Stimulated activated naive CD8-positive, alpha-beta T cell treated with anti-CD3 and anti-CD28 coated beads, Interleukin-15, Interleukin-2, amounts not matched to agents 100 ng/mL and 50 ng/mL, for 24 hours (primary cell): ENCODE data around the gene PRDX5.
A peak's percentile ranks its signal among the peaks of the same experiment; 100 is the strongest.

Source experiments
- H3K27ac Mint-ChIP-seq: one replicate; pipeline ENCODE4 v1.8.0; 2021; ENCODE audit warnings: mild to moderate bottlenecking, mixed read lengths
- H3K27me3 Mint-ChIP-seq: one replicate; pipeline ENCODE4 v1.8.0; 2021; ENCODE audit warnings: mixed read lengths
- H3K36me3 Mint-ChIP-seq: one replicate; pipeline ENCODE4 v1.8.0; 2021; ENCODE audit warnings: low read depth, mixed read lengths
- H3K4me1 Mint-ChIP-seq: one replicate; pipeline ENCODE4 v1.8.0; 2021; ENCODE audit warnings: low read depth, mixed read lengths
- H3K4me3 Mint-ChIP-seq: one replicate; pipeline ENCODE4 v1.8.0; 2021; ENCODE audit warnings: mild to moderate bottlenecking, mixed read lengths
- H3K9me3 Mint-ChIP-seq: one replicate; pipeline ENCODE4 v1.8.0; 2021; ENCODE audit warnings: mixed read lengths

Gene PRDX5

DNA sequence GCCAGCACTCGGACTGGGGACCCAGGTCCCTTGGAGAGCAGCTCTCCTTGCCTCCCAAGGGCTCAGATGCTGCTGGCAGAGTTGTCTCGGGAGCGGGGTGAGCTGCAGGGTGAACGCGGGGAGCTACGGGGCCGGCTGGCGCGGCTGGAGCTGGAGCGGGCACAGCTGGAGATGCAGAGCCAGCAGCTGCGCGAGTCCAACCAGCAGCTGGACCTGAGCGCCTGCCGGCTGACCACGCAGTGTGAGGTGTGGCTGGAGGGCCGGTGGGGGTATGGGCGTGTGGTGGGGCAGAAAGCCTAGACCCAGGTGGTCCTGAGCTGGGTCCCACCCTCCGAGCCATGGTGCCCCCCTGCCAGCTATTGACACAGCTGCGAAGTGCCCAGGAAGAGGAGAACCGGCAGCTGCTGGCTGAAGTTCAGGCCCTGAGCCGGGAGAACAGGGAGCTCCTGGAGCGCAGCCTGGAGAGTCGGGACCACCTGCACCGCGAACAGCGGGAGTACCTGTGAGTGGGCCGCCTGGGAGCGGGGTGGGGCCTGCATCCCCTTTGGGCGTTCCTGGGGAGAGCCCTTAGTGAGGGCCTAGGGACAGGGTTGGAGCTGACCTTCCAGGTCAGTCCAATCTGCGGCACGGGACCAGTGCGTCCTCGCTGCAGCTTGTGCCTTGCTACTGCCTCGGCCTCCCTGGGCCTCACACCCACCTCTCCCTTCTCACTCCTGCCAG, 35.2 kb downstream of the PRDX5 start:
- Mint-ChIP-seq H3K27ac (no peak overlapping the region), H3K36me3 (peaks cover 5% of the 10 kb centered on the region), H3K27me3 (no peaks in the 10 kb centered on the region)

DNA sequence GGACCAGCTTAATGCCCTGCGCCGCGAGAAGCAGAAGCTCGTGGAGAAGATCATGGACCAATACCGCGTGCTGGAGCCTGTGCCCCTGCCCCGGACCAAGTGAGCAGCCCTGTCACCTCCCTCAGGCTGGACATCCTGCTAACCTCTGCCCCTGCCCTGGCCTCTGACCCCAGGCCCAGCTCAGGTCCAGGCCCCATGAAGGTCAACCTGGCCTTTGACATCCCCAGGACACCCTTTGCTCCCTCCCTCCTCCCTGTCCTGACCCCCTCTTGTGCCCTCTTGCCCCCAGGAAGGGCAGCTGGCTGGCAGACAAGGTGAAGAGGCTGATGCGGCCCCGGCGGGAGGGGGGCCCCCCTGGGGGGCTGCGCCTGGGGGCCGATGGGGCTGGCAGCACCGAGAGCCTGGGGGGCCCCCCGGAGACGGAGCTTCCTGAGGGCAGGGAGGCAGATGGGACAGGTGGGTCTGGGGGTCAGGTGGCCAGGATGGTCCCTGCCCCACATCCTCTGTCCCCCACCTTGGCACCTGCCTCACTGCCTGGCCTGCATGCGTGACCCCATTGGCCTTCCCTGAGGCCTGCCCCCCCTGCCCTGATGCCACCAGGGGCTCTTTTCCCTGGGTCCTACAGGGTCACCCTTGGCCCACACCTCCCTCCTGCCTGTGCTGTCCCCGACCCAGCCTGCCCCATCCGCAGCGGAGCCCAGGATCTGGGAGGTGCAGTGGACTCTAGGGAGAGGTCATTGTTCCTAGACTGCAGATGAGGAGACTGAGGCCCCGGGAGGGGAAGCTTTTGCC, 36.0 kb downstream of the PRDX5 start:
- peaks cover 5% of the 10 kb centered on the region for H3K36me3 Mint-ChIP-seq
- no peak overlapping the region for H3K4me3 Mint-ChIP-seq
- H3K27me3 Mint-ChIP-seq, result no peaks in the 10 kb centered on the region
- H3K27ac Mint-ChIP-seq, result no peak overlapping the region
- H3K9me3 Mint-ChIP-seq, result no peaks in the 10 kb centered on the region
- peaks cover 23% of the 10 kb centered on the region for H3K4me1 Mint-ChIP-seq

More for the DNA sequence above, 35.2 kb downstream of the PRDX5 start:
- Mint-ChIP-seq H3K4me3 (no peak overlapping the region), H3K4me1 (peaks cover 20% of the 10 kb centered on the region), H3K9me3 (no peaks in the 10 kb centered on the region)

DNA sequence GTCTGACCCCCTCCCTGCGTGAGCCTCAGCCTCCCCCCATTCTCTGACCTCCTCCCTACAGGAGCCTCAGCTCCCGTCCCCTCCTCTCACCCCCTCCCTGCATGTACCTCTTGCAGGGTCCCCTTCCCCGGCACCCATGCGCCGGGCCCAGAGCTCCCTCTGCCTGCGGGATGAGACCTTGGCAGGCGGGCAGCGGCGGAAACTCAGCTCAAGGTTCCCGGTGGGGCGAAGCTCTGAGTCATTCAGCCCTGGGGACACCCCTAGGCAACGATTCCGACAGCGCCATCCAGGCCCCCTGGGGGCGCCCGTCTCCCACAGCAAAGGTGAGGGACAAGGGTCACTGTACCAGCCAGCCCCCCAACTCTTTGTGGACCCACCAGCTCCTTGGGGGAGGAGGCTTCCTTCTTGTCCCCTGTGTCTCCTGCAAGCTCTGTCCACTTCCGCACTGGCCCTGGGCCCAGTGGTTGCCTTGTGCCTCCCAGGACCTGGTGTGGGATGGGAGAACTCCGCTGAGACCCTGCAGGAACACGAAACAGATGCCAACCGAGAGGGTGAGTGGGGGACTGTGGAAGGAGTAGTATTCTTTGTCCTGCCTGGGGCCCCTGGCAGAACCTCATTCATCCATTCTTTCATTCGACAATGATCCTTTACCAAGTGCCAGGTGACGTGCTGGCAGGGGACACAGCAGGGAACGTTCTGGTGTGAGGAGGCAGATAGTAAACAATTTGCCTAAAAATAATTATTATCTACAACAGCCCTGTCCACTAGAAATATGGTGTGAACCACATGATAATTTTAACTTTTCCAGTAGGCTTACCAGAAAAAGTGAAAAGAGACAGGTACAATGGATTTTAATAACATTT, 37.4 kb downstream of the PRDX5 start:
- Mint-ChIP-seq H3K27ac (no peak overlapping the region), H3K9me3 (no peaks in the 10 kb centered on the region), H3K27me3 (no peaks in the 10 kb centered on the region), H3K36me3 (peaks cover 5% of the 10 kb centered on the region), H3K4me1 (peaks cover 32% of the 10 kb centered on the region), H3K4me3 (no peak overlapping the region)

DNA sequence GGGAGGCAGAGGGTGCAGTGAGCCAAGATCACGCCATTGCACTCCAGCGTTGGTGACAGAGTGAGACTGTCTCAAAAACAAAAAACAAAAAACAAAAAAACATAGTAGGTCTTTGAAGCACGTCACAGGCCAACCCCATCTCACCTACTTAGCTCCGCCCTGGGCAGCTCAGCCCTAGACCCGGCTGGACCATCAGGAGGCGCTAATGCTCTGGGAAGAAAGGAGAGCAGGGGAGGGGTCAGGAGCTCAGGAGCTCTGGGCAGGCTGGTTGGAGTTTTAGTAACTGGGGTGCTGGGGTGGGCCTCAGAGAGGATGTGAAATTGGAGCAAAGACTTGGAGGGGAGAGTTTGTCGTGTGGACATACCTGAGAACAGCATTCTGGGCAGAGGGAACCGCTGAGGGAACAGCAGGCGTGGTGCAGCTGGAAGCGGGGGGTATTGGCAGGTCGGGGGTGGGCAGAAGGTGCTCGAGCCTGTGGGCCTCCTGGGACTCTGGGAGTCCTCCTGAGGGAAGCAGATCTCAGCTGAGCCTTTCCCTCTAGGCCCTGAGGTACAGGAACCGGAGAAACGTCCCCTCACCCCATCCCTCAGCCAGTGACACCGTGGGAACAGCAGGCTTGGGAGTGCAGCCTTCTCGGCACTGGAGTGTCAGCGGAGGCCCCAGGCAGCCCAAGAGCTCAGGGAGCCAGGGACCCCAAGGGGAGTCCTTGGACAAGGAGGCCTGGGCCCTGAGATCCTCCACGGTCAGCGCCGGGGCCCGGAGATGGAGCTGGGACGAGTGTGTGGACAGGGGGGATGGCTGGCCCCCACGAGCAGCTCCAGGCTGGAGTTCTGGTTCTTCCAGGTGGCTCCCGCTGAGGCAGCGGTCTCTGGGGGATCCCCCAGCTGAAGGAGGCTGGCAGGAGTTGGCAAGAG, 38.8 kb downstream of the PRDX5 start:
- Mint-ChIP-seq H3K27ac (peak overlapping the region; percentile 13), H3K36me3 (peaks cover 5% of the 10 kb centered on the region), H3K9me3 (no peaks in the 10 kb centered on the region), H3K4me3 (no peak overlapping the region), H3K4me1 (peaks cover 36% of the 10 kb centered on the region), H3K27me3 (no peaks in the 10 kb centered on the region)

DNA sequence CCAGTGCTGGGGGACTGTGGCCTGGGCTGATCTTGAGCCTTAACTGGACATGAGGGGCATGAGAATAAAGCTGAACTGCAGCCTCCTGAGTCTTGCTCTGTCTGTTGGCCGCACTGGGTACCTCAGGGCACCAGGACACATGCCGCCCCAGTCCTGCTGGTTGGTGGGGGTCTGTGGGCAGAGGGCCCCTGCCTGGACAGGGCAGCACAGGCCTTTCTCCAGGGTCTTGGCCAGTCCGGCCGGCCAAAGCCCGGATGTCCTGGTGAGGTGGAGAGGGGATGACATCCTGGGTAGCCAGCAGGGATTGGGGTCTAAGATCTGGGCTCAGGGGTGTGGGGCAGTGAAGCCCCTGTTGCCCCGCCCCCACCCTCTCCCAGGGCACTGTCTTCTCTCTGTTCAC, 39.5 kb downstream of the PRDX5 start:
- Mint-ChIP-seq H3K4me3 (no peak overlapping the region), H3K9me3 (no peaks in the 10 kb centered on the region)

DNA sequence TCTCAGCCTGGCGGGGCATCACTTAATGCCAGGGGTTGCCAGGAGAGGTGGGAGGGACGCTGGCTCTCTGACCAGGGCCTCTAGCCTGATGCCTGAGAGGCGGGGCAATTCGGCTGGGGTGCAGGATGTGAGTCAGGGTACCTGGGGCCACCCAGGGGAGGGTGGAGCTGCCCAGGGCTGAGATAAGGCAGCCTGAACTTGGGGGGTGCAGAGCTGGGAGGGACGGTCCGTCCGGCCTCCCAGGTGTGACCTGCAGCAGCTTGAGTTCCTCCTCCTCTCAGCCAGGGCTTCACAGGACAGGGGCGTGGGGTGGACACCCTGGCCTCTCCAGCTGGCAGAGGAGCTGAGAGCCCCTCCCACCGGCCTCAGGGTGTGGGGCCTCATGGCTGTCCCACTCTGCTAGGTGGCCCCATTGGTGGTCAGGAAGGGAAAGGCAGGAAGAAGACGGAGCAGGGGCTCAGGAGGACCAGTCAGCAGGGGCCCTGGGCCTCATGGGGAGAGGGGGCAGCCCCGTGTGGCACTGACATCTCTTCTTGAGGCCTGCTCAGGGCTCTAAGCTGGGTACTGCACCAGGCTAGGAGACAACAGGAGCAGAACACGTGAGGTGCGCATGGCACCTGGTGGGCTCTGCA, 40.1 kb downstream of the PRDX5 start:
- H3K4me3 Mint-ChIP-seq, result peak overlapping the region; percentile 59
- peak overlapping the region; percentile 62 for H3K27ac Mint-ChIP-seq
- peaks cover 36% of the 10 kb centered on the region for H3K4me1 Mint-ChIP-seq
- no peaks in the 10 kb centered on the region for H3K27me3 Mint-ChIP-seq
- H3K9me3 Mint-ChIP-seq, result no peaks in the 10 kb centered on the region
- H3K36me3 Mint-ChIP-seq, result peaks cover 15% of the 10 kb centered on the region

More for the DNA sequence above, 39.5 kb downstream of the PRDX5 start:
- H3K4me1 Mint-ChIP-seq, result peaks cover 36% of the 10 kb centered on the region
- H3K27me3 Mint-ChIP-seq, result no peaks in the 10 kb centered on the region
- H3K27ac Mint-ChIP-seq, result peak overlapping the region; percentile 62
- H3K36me3 Mint-ChIP-seq, result peaks cover 12% of the 10 kb centered on the region

DNA sequence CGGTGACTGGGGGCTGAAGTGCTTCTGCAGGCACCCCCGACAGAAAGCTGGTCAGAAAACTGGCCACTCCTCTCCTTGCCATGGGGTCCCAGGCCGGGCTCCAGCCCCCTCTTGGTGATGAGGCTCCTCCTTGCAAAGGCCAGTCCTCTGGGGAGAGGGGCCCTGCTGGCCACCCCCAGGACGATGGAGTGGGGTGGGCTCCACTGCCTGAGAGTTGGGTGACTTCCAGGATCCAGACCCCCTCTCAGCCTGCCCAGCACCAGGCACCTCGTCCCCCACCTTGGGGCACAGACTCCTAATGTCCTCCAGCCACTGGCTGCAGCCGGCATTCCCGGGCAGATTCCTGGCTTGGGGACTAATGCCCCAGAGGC, 40.6 kb downstream of the PRDX5 start:
- Mint-ChIP-seq H3K4me1 (peaks cover 36% of the 10 kb centered on the region), H3K27ac (no peak overlapping the region), H3K4me3 (peak overlapping the region; percentile 59), H3K36me3 (peaks cover 20% of the 10 kb centered on the region), H3K9me3 (no peaks in the 10 kb centered on the region), H3K27me3 (no peaks in the 10 kb centered on the region)

DNA sequence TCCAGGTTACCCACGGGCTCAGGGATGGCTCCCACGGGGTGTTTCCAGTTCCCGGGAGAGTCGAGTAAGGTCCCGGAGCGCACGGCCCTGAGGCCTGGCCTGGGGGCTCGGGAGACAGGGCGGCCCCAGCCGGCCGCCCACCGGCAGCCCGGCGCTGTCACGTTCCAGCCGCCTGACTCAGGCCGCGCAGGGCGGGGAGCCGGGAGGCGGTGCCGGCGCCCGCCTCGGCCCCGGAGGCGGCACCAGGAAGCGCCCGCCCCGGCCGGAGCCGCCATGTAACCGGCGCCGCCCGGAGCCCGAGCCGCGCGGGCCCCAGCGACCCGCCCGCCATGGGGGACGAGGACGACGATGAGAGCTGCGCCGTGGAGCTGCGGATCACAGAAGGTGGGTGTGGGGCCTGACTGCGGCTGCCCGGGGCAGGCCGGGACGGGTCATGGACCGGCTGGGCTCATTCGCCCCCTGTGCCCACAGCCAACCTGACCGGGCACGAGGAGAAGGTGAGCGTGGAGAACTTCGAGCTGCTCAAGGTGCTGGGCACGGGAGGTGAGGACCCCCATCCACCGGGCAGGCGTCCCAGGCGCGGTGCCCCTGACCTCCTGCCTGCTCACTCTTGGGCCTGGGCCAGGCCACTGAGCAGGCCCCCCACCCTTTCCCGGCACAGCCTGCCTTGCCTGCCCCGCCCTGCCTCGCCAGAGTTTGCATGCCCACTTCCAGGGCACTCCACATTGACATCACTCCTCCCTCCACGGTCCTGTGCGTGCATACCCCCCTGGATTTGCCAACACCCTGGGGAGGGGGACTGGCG, 41.2 kb downstream of the PRDX5 start, which contains the start of gene RPS6KA4:
TSS of gene RPS6KA4 (plus strand) at position 256 of the 805 bp plus-strand sequence. CDS start at position 330, 74 bp downstream.
- H3K27ac Mint-ChIP-seq, result peak within 1 kb of the TSS; percentile 81
- H3K4me1 Mint-ChIP-seq, result peaks cover 36% of the 10 kb centered on the region

DNA sequence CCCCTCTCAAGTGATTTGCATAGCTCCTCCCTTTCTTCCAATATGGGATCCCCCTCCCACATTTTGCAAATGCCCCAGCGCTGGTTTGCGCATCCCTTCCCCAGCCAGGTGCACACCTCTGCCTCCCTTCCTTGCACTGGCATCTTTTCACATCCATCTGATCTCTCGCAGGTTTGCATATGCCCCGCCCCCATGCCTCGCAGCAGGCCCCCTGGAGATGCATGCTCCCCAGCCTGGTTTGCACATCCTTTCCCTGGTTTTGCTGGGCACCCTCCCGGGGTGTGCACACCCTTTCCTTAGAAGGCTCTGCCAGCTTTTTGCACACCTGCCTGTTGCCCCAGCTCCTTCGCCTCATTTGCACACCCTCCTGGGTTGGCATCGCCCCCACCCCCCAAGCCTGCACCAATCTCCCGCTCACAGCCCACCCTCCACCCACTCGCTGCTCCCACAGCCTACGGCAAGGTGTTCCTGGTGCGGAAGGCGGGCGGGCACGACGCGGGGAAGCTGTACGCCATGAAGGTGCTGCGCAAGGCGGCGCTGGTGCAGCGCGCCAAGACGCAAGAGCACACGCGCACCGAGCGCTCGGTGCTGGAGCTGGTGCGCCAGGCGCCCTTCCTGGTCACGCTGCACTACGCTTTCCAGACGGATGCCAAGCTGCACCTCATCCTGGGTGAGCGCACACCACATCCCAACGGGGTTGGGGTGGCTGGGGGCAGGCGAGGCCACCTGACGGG, 42.0 kb downstream of the PRDX5 start:
- Mint-ChIP-seq H3K27ac (peak overlapping the region; percentile 81), H3K9me3 (no peaks in the 10 kb centered on the region), H3K4me3 (peak overlapping the region; percentile 91), H3K4me1 (peaks cover 36% of the 10 kb centered on the region), H3K36me3 (peaks cover 27% of the 10 kb centered on the region), H3K27me3 (no peaks in the 10 kb centered on the region)

More for the DNA sequence above, 41.2 kb downstream of the PRDX5 start, which contains the start of gene RPS6KA4:
- no peaks in the 10 kb centered on the region for H3K27me3 Mint-ChIP-seq
- H3K4me3 Mint-ChIP-seq, result peak within 1 kb of the TSS; percentile 91
- H3K9me3 Mint-ChIP-seq, result no peaks in the 10 kb centered on the region
- H3K36me3 Mint-ChIP-seq, result peaks cover 22% of the 10 kb centered on the region

DNA sequence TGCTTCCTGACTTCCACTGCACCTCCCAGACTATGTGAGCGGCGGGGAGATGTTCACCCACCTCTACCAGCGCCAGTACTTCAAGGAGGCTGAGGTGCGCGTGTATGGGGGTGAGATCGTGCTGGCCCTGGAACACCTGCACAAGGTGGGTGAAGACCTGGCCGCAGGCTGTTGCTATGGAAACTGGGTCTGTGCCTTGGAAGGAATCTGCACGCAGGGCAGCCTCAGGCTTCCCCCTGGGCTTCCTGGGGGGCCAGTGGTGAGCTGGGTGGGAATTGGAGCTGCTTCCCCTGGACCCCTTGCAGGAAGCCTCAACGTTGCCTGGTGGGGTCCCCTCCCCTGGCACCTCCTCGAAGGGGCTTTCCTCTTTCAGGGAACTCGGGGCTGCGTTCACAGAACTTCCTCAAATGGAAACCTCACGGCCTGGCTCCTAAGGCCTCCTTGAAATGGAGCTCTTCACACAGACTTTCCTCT, 42.6 kb downstream of the PRDX5 start:
- Mint-ChIP-seq H3K9me3 (no peaks in the 10 kb centered on the region), H3K27me3 (no peaks in the 10 kb centered on the region), H3K27ac (no peak overlapping the region), H3K36me3 (peaks cover 29% of the 10 kb centered on the region), H3K4me3 (peak overlapping the region; percentile 91), H3K4me1 (peaks cover 32% of the 10 kb centered on the region)

DNA sequence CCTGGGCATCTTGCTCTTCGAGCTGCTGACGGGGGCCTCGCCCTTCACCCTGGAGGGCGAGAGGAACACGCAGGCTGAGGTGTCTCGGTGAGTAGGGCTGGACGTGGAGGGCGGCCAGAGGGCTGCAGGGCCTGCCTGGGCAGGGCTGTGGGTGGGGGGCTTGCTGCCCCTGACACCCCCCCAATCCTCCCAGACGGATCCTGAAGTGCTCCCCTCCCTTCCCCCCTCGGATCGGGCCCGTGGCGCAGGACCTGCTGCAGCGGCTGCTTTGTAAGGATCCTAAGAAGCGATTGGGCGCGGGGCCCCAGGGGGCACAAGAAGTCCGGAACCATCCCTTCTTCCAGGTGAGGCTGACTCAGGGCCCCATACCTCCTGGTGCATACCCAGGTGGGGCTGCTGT, 43.7 kb downstream of the PRDX5 start:
- Mint-ChIP-seq H3K9me3 (no peaks in the 10 kb centered on the region), H3K27me3 (no peaks in the 10 kb centered on the region), H3K27ac (no peak overlapping the region), H3K4me1 (peaks cover 27% of the 10 kb centered on the region), H3K4me3 (no peak overlapping the region), H3K36me3 (peaks cover 36% of the 10 kb centered on the region)

DNA sequence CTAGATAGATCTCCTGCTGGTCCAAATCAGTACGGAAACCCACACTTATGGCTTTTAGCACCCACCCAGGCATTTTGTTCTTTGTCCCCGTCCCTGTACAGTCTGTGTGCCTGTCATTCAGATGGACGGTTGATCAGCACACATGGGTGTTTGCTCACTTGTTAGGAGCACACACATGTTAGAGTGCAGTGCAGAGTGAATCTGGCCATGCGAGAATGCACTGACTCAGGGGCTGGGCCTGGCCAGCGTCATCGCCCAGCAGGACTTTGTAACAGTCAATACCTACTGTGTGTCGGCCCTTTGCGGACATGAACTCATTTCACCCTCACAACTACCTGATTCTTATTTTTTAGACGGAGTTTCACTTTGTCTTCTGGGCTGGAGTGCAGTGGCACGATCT, 44.4 kb downstream of the PRDX5 start:
- H3K4me1 Mint-ChIP-seq, result peaks cover 25% of the 10 kb centered on the region
- H3K36me3 Mint-ChIP-seq, result peaks cover 38% of the 10 kb centered on the region
- no peak overlapping the region for H3K27ac Mint-ChIP-seq
- no peaks in the 10 kb centered on the region for H3K9me3 Mint-ChIP-seq
- no peaks in the 10 kb centered on the region for H3K27me3 Mint-ChIP-seq
- H3K4me3 Mint-ChIP-seq, result no peak overlapping the region
